ENCODE measurements around the gene GAD1. TPM values are rescaled to one million over a fixed set of nuclear protein-coding genes. Genes with fewer than 3 reads are reported as not detected.

GAD1 gene
- total RNA-seq, 3 donors from 2014 or later: 0.15 to 0.66 (median 0.48) TPM

DNA sequence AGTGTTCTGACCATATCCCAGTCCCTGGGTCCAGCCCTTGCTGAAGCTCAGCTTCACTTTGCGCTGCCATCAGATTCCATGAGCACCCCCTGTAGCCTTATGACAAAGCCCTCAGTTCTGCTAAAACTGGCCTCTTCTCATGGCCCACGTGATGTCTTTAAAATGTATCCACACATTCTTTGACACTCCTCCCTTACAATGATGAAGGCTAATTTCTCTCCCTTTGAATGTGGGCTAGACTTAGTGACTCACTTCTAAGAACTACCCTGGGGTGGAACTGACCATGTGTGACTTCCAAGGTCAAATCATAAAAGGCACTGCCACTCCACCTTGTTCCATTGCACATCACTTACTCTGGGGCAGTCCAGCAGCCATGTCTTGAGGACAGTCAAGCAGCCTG is 67.0 kb downstream of the GAD1 start:
- Histone ChIP-seq H3K4me1 (no peaks in the 10 kb centered on the region), H3K4me3 (no peak overlapping the region), H3K9me3 (no peaks in the 10 kb centered on the region), H3K36me3 (no peaks in the 10 kb centered on the region), H3K27me3 (no peaks in the 10 kb centered on the region), H3K27ac (no peak overlapping the region)
- intact Hi-C loops (cut with DNase I; ENCODE audit: low total_unique reads): no loop called here
- no peak for DNase-seq (ENCODE audit: low spot score in 2 of 2)
- no peak for TF ChIP-seq POLR2A (IDR thresholded peaks at IDR 0.05)

- H3K27me3 ChIP-seq: no peaks in the 10 kb centered on the region
- intact Hi-C loops (cut with DNase I; ENCODE audit: low total_unique reads): no loop called here
- DNase-seq (ENCODE audit: low spot score in 2 of 2): no peak
- H3K9me3 ChIP-seq: no peaks in the 10 kb centered on the region
- H3K4me3 ChIP-seq: no peak overlapping the region
- no peak overlapping the region for H3K27ac ChIP-seq
- H3K4me1 ChIP-seq: no peaks in the 10 kb centered on the region
- no peaks in the 10 kb centered on the region for H3K36me3 ChIP-seq
- TF ChIP-seq POLR2A (IDR thresholded peaks at IDR 0.05) (no peak), POLR2AphosphoS5 (IDR thresholded peaks at IDR 0.05) (no peak), CTCF (IDR thresholded peaks at IDR 0.05) (no peak)
These were observed 68.6 kb downstream of the GAD1 start for GRCh38 chr2:170885130-170885791.

DNA sequence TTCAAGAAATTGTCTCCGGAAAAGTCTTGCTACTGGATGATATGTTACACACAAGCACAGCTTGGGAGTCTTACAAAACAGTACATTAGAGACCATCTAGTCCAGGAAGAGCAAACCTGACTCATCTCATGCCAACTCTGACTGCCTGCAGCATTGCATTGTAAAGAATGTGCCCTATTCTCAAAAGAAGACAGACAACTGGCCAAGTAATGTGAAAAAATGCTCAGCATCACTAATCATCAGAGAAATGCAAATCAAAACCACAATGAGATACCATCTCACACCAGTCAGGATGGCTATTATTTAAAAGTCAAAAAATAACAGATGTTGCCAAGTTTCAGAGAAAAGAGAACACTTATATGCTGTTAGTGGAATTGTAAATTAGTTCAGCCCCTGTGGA is 69.7 kb downstream of the GAD1 start:
- intact Hi-C loops (cut with DNase I; ENCODE audit: low total_unique reads): no loop called here
- H3K4me1 ChIP-seq: no peaks in the 10 kb centered on the region
- no peaks in the 10 kb centered on the region for H3K27me3 ChIP-seq
- no peaks in the 10 kb centered on the region for H3K9me3 ChIP-seq
- TF ChIP-seq CTCF (IDR thresholded peaks at IDR 0.05) (no peak), POLR2AphosphoS5 (IDR thresholded peaks at IDR 0.05) (no peak), POLR2A (IDR thresholded peaks at IDR 0.05) (no peak)
- H3K27ac ChIP-seq: no peak overlapping the region
- no peaks in the 10 kb centered on the region for H3K36me3 ChIP-seq
- DNase-seq (ENCODE audit: low spot score in 2 of 2): no peak
- H3K4me3 ChIP-seq: no peak overlapping the region

DNA sequence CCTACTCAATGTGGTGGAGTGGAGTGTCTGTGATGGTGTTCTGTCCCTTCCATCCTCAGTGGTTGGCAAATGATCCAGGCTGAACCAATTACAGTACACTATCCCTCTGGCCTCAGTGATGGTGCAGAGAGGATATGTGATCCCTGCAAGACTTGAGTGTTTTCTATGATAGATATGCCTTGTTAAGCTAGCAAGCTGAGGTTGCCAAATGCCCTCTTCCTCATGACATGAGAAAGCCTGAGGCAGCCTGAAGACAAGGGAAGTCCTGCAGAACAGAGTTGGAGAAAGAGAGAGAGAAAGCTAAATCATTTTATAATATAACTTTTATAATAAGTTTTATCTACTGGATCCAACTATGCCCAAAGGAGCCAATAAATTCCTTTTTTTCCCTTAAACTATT is 70.8 kb downstream of the GAD1 start:
- no peaks in the 10 kb centered on the region for H3K4me1 ChIP-seq
- no peaks in the 10 kb centered on the region for H3K9me3 ChIP-seq
- no peaks in the 10 kb centered on the region for H3K27me3 ChIP-seq
- H3K36me3 ChIP-seq: no peaks in the 10 kb centered on the region
- no peak for TF ChIP-seq CTCF (IDR thresholded peaks at IDR 0.05)
- no peak for TF ChIP-seq POLR2A (IDR thresholded peaks at IDR 0.05)
- TF ChIP-seq POLR2AphosphoS5 (IDR thresholded peaks at IDR 0.05): no peak
- no peak overlapping the region for H3K27ac ChIP-seq
- intact Hi-C loops (cut with DNase I; ENCODE audit: low total_unique reads): no loop called here
- H3K4me3 ChIP-seq: no peak overlapping the region
- no peak for DNase-seq (ENCODE audit: low spot score in 2 of 2)

DNA sequence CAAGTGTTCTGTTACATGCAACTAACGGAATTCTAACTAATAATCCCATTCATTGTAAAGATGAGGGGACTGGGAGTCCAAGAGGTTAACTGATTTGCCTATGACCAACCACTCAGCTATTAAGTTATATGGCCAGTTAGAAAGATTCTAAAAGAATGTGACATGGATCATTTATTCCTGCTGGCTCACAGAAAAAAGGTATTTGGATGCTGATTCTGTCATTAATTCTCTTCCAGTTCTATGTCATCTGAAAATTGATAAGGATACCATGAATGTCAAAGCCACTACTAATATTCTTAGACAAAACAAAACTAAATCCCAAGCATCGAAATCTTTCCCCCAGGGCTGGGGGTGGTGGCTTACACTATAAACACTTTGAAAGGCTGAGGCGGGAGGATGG is 71.2 kb downstream of the GAD1 start:
- intact Hi-C loops (cut with DNase I; ENCODE audit: low total_unique reads): no loop called here
- TF ChIP-seq POLR2A (IDR thresholded peaks at IDR 0.05): no peak
- TF ChIP-seq CTCF (IDR thresholded peaks at IDR 0.05): no peak
- TF ChIP-seq POLR2AphosphoS5 (IDR thresholded peaks at IDR 0.05): no peak
- Histone ChIP-seq H3K9me3 (no peaks in the 10 kb centered on the region), H3K4me3 (no peak overlapping the region), H3K27ac (no peak overlapping the region), H3K4me1 (no peaks in the 10 kb centered on the region), H3K27me3 (no peaks in the 10 kb centered on the region), H3K36me3 (no peaks in the 10 kb centered on the region)
- DNase-seq (ENCODE audit: low spot score in 2 of 2): no peak

- TF ChIP-seq POLR2AphosphoS5 (IDR thresholded peaks at IDR 0.05) (no peak), CTCF (IDR thresholded peaks at IDR 0.05) (no peak), POLR2A (IDR thresholded peaks at IDR 0.05) (no peak)
- Histone ChIP-seq H3K27ac (no peak overlapping the region), H3K4me1 (peaks cover 5 to 7% of the 10 kb centered on the region in 2 donors), H3K27me3 (no peaks in the 10 kb centered on the region), H3K9me3 (no peaks in the 10 kb centered on the region), H3K36me3 (no peaks in the 10 kb centered on the region), H3K4me3 (no peak overlapping the region)
- intact Hi-C loops (cut with DNase I; ENCODE audit: low total_unique reads): no loop called here
- no peak for DNase-seq (ENCODE audit: low spot score in 2 of 2)
These were observed 75.2 kb downstream of the GAD1 start for GRCh38 chr2:170891893-170892292.

All from breast epithelium (tissue), 4 donors.